HG02973 (cell line): ENCODE measurements around the gene NPTN.
"Not testable (repeated sequence)": the region's sequence is repeated elsewhere in the genome, so short reads cannot be mapped to it uniquely, and the experiment has no call there.

ENCODE experiments used
- ATAC-seq: cut with Tn5 transposase; IDR thresholded peaks from one replicate; pipeline ENCODE4 v1.9.1; 2021; ENCODE audit warnings: moderate library complexity; ENCODE audit not compliant: unreplicated experiment

Gene NPTN

GRCh38 chr15:73573037-73573436 lies 60.2 kb downstream of the NPTN start:
- no peak for ATAC-seq

- ATAC-seq: no peak
Measured at GRCh38 chr15:73572296-73572695, 60.9 kb downstream of the NPTN start.

DNA sequence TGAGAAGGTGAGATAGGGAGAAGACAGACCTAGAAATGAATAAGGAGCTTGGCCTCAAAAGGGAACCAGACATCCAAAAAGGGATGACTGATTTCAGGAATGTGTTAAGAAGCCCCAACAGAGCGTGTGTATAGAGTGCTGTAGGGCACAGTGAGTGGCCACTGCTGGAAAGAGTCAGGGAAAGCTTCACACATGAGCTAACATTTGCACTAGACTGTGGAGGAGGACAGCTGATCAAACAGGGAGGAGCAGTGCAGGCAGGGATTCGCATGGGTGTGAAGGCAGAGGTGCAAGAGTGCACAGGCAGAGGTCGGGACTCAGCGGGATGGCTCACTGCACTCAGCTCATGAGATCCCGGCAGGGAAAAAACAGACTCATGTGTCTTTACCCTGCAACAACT lies 61.8 kb downstream of the NPTN start:
- ATAC-seq: no peak

GRCh38 chr15:73570355-73571032 lies 62.7 kb downstream of the NPTN start:
- no peak for ATAC-seq

- no peak for ATAC-seq
Measured at GRCh38 chr15:73569361-73569760, 63.8 kb downstream of the NPTN start.

DNA sequence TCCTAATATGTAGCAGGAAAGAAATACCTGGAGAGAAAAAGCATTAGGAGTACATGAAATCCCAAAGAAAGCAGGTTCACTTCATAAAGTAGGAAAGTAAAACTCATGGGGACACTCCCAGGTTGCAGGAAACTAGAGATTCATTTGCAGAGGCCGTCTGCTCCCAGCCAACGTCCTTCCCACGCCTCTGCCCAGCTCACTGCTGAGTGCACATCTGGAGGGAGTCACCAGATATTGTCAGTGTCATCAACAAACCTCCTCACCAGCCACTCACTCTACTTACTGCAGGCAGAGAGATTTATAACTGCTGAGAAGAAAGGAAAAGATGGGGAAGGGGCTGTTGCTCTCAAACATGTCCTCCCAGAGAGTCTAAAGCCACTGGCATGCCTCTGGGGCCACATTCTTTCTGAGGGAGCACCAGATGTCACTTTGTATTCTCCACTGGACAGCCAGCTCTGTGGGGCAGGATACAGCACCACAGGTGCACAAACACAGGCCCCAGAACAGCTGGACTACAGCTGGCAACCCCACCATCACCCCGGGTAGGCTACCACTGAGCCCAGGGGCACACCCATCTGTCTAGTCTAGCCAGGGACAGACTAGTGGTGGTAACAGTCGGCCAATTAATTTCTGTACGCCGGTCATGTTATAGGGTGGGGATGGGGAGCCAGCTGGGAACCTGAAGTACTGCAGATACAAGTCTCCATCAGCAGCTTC lies 64.5 kb downstream of the NPTN start:
- no peak for ATAC-seq

DNA sequence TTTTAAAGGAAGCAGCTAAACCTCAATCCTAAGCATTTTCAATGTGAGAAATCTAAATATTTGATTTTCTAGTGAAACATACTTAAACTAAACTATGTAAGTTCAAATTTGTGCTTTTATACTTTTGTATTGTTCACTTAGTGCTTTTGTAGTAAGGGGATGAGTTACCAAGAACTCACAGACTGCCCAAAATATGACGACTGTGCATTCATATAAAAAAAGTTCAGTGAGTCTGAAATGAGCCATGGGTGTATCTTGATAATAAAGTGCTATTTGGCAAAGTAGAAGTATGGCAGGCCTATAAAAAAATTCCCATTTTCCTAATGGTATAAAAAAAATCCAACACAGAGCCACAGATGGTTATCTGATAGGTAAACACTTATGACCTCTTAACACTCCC lies 66.2 kb downstream of the NPTN start:
- no peak for ATAC-seq

GRCh38 chr15:73564255-73564654 lies 68.9 kb downstream of the NPTN start:
- no peak for ATAC-seq

- ATAC-seq: no peak
Measured at GRCh38 chr15:73560501-73561117, 72.6 kb downstream of the NPTN start.

GRCh38 chr15:73558529-73558928 lies 74.7 kb downstream of the NPTN start:
- ATAC-seq: no peak

- no peak for ATAC-seq
Measured at GRCh38 chr15:73555080-73555479, 78.1 kb downstream of the NPTN start.

- no peak for ATAC-seq
Measured at GRCh38 chr15:73550190-73550589, 83.0 kb downstream of the NPTN start.

DNA sequence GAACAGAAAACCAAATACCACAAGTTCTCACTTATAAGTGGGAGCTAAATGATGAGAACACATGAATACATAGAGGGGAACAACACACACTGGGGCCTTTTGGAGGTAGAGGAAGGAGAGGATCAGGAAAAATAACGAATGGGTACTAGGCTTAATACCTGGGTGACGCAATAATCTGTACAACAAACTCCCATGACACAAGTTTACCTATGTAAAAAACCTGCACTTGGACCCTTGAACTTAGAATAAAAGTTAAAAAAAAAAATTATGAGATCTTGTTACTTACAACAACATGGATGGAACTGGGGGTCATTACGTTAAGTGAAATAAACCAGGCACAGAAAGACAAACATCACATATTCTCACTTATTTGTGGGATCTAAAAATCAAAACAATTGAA lies 84.3 kb downstream of the NPTN start:
- ATAC-seq: not testable (repeated sequence)

DNA sequence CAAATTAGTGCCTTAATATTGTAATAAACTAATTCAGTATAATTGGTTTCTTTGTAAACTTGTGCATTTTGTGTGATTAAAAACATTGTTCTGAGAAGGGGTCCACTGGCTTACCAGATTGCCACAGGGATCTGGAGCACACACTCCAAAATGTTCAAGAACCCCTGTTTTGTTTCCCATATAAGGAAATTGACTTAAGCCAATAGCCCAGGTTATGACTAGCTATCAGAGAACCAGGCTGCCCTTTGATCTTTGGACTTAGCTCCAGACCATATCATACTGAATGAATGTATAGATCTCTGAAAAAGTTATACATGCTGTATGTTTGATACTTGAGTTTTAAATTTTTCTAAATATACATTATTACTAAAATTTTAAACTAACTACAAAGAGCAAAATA lies 91.7 kb downstream of the NPTN start:
- ATAC-seq: no peak

DNA sequence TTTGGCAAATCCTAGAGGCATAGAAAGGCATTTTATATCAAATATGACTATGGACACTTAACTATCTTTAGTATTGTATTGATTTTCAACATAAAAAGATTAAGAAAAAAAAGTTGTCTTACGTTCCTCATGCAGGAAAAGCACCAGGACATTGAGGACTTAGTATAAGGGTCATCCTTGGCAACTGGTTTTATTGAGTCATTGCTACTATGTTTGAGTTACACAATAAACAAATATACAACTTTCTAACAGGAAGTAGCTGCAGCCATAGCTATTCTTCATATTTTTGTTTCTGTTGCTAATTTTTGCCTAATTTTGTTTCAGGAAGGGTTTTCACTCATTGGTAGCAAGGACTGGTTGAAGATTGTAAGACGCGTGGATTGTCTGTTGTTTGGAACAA lies 93.0 kb downstream of the NPTN start:
- no peak for ATAC-seq

DNA sequence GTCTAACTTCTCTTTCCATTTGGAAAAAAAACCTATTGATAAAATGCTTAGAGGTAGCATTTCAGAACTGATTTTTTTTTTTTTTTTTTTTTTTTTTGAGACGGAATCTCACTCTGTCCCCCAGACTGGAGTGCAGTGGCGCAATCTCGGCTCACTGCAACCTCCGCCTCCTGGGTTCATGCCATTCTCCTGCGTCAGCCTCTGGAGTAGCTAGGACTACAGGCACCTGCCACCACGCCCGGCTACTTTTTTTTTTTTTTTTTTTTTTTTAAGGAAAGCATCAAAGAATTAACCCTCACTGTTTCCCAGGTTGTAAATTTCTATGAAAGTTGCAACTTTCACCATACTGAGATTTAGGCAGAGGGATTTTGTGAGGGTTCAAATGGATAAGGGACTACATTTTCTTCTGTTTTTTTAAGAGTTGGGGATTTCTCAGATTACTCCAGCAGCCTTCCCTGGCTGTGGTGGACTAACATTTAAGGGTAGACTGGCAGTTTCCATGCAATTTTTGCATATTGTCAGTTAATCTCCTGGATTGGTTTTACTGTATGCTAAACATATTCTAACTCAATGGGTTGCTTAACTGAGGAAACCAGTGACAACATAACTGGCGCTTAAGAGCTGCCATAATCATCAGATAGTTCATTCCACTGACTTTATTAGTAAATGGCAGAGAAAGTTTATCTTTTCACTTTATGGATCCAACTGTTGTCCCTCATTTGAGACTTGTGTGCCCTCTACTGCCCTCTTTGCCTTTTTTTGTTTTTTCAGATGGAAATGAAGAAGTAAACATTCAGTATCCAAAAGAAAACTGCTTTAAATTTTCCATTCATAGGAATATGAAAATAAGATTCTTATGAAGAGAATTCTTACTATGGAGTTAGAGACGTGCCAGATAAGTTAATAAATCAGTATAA lies 93.7 kb downstream of the NPTN start:
- no peak for ATAC-seq

DNA sequence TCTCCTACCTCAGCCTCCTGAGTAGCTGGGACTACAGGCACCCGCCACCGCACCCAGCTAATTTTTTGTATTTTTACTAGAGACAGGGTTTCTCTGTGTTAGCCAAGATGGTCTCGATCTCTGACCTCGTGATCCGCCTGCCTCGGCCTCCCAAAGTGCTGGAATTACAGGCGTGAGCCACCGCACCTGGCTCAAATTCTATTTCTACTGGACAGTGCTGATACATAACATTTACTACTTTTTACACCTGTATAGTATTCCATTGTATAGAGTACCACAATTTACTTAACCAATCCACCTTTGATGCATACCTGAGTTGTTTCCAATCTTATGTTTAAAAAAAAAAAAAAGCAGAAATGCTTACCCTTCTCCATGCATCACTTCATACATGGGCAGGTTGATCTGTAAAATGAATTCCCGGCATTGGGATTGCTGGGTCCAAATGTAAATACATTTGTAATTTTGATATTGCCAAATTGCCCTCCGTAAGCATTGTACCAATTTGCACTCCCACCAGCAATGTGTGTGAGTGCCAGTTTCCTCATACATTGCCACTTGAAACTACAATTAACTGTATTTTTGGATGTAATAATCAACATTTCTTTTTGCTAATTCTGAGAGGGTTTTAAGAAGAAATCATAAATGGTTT lies 94.5 kb downstream of the NPTN start:
- ATAC-seq: no peak

- no peak for ATAC-seq
Measured at GRCh38 chr15:73538123-73538522, 95.1 kb downstream of the NPTN start.

- no peak for ATAC-seq
Measured at GRCh38 chr15:73530649-73531048, 102.5 kb downstream of the NPTN start.

DNA sequence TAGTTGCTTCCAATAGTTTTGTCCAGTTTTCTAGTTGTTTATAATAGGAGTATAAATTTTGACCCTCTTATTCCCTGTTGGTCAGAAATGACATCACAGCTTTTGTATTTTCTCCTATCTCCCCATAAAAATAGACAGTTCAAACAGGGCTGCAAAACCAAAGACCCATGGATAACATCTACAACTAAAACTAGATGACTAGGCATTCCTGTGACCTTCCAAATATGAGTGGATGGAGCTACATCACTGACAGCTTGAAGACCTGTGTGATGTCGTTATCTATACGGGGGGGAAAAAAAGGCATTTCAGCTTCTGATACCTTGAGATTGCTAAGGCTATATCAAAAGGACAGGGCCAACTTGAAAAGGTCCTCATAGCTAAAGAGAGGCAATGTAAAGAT lies 105.6 kb downstream of the NPTN start:
- no peak for ATAC-seq

GRCh38 chr15:73524919-73525318 lies 108.3 kb downstream of the NPTN start:
- no peak for ATAC-seq
